GM11168 (cell line): Measurements from ENCODE around the gene PTCHD4.
"Not testable (repeated sequence)": the region's sequence is repeated elsewhere in the genome, so short reads cannot be mapped to it uniquely, and the experiment has no call there.

Experiments
- in situ Hi-C: fragments of 300-500 bp; cut with MboI; formaldehyde crosslinking; loops from one replicate; pipeline ENCODE4 v1.12.0; 2022; ENCODE audit warnings: low sequenced_read_pairs; ENCODE audit not compliant: unreplicated experiment

The PTCHD4 gene

DNA sequence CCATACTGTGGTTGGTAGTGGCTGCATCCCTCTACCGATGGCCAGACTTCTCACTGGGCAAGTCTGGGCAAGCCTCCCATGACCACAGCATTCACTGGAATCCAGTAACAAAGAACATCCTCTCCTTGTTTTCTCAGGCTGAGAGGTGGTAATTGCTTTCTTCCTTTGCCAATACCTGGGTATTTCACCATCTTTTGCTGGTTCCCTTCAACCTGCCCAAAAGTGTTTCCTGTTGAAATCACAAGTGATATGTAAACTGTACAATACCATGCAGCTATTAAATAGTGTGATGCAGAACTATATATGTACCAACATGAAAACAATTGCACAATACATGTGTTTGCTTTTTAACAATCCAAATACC, at the start of gene PTCHD4:
Gene PTCHD4 (minus strand): TSS at position 55 of the 364 bp plus-strand sequence. CDS start 42,240 bp downstream, outside the sequence.
- in situ Hi-C loops = no loop called here

DNA sequence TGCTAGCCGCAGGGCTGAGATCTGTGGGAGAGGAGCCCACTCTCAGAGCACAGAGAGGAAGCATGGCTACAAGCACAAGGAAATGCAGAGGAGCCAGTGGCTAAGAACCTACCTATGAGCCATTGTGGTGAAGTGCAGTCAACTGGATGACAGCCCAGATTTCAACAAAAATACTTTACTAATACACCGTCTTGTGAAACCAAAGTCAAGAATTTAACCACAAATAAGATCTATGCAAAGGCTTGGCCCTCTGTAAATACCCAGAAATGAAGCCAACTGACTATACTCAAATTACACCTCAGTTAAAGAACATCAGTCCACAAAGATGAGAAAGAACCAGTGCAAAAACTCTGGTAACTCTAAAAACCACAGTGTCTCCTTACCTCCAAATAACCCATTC, 40.1 kb upstream of the PTCHD4 start:
- in situ Hi-C loops = no loop called here

DNA sequence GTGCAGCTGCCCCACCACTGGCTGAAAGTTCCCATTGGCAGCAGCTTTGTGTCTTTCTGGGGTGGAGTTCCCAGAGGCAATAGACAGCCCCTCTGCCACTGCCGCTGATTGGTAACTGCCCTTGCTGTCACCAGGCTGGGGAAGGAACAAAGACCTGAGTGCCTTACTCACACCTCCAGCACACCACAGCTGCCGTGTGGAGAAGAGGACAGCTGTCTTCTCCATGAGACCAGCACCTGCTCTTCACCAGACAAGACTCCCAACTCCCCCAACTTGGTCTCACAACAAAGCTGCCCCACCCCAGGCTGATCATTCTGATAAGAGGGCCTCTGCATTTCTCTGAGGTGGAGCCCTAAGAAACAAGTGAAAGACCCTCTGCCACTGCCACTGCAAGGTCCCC, 39.7 kb upstream of the PTCHD4 start:
- in situ Hi-C loops = no loop called here

DNA sequence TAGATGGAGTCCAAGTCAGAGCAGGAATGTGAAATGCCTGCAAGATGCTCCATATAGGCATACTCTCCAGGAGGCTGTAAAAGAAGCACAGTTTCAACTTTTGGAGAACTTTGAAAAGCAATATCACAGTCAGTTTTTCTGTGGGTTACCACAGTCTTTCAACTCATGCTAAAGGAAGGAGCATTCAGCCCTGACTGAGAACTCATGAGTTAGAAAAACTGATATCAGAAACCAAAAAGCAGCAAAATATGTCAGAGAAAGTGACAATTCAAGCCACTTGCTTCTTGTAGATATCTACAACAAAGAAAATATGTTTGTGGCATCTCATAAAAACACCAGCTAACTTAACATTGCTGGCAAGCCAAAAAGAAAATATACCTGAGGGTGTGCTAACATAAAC, 36.1 kb upstream of the PTCHD4 start:
- in situ Hi-C loops = no loop called here

DNA sequence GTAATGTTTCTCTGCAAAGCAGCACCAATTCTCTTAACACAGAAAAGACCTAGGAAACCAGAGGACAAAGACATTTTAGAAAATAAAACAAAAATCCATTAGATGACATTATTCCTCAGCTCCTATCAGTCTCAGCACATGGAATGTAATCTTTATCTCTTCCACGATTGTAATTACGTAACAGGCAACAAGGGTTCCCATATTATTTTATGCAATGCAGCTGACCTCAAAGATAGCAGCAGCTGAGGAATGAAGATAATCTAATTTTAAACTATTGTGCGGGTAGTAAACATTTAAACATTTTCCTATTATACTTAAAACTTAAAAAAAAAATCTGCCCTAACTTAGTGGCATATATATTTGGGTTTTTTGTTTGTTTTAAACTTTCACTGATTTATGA, 33.0 kb upstream of the PTCHD4 start:
- in situ Hi-C loops = no loop called here

DNA sequence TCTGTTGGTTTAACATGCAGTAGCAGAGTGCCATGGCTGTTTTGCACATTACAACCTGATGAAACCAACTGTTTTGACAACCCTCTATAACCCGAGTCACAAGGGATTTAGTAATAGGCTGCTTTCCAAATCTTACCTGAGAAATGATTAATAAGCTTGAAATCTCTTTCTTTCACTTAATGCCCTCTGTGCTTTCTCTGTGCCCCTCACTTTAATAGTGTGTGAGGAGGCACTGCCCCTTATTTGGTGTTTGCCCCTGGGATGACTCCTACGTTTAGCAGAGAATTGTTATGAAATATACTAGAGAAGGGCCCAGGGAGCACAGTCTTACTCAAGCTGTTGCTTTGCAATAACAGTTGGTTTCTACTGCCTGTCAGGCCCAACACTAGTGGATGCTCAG, 31.0 kb upstream of the PTCHD4 start:
- in situ Hi-C loops = no loop called here

DNA sequence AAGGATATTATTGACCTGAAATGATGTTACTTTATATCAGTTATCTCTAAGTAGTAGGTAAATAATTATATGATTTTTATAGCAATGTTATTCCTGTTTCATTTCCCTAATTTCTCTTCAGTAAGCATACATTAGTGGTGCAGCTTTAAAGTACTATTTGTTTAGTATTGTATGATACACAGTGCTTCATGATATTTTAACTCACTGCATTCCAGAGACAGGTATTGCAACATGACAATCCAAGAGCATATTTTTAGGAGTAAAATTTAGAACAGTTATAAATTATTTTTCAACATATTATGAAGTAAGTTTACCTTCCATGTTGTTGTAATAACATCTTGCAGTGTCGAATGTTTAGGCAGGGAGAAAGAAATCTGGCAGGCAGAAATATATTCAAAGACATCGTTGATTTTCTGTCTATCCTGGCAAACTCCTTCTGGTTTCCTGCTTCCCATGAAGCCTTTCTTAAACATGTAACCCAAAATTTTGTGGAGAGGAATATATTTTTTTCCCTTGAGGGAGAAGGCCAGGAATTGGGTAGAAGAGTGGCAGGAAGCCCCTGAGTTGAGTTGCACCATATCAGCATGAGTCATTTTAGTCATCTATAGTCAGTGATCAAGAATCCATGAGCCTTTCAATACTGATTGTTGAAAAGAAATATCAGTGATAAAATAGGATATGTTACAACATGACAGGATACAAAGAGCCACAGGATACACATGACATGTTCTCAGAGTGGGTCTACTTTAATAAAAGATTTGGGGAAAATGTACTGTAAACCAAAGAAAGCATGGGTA, 29.0 kb upstream of the PTCHD4 start:
- in situ Hi-C loops = no loop called here

DNA sequence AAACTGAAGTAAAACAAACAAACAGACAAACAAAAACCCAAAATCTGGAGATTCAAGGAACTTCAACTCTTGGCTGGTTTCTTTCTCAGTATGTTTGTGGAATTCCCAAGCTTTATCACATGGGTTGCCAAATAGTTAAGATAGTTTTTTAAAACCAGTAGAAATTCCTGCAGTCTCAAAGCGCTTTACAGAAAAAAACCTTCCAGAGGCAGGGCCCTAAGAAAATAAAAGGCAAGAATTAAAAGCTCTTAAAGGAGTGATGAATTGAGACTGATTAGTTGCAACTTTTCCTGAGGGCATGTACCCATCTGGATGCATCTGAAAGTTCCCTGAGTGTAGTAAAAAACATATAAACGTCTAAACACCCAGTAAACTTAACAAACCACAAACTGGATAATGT, 25.9 kb upstream of the PTCHD4 start:
- in situ Hi-C loops = no loop called here

DNA sequence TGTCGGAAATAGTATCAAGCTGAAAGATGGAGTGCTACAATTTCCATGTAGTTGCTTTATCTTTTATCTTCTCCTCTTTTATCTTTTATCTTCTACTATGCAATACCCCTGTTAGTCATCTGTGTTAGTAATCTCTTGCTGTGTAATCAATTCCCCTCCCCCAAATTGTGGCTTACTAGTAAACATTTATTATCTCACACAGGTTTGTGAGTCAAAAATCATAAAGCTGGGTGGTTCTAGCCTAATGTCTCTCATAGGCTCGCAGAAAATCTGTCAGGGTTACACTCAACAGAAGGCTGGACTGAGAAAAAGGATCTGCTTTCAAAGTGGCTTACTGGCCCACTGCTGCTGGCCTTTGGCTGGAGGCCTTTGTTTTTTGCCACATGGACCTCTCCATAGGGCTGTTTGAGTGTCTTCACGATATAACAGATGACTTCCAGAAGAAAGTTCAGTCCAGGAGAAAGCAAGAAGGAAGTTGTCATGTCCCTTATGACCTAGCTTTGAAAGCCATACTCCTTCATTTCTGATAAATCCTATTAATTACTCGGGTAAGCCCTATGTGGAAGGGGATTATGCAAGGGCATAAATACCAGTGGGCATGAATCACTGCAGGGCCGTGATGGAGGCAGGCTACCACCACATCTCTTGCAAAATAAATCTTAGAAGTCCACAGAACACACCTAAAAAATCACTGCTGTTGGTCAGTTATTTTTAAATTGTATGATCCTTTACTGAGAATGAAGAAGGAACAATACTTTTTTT, 24.5 kb upstream of the PTCHD4 start:
- in situ Hi-C loops = no loop called here

DNA sequence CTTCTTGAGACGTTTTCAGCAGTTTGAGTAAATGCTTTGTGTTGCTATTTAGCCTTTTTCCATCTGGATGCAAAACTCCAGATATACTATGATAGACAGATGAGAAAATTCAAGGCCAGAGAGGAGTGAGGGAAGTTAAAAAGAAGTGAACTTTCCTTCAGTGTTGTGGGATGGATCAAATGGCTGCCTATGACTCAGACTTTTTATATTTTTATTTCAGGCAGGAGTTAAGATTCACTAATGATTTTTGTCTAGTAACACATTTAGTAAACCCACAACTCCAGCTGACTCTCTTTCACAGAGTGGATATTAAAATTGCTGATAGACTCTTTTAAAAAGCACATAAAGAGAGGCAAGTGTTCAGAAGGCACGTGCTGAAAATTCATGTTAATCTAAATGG, 23.2 kb upstream of the PTCHD4 start:
- in situ Hi-C loops = no loop called here

DNA sequence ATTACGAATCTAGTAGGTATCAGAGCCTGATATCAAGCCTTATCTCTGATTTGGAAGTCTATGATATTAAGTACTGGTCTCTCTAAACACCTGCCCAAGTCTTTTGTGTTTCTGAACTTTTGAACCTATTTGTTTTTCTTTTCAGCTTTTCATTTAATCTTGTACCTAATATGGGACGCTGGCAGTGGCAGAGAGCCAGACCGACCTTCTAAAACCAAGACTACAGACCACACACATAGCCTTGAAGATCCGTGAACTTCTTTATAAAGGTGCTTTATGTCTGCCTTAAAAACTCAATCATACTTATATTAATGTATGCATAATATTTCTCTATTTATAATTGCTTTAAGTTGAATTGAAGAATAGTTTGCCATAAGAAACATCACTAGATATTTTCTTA, 12.6 kb upstream of the PTCHD4 start:
- in situ Hi-C loops = no loop called here

DNA sequence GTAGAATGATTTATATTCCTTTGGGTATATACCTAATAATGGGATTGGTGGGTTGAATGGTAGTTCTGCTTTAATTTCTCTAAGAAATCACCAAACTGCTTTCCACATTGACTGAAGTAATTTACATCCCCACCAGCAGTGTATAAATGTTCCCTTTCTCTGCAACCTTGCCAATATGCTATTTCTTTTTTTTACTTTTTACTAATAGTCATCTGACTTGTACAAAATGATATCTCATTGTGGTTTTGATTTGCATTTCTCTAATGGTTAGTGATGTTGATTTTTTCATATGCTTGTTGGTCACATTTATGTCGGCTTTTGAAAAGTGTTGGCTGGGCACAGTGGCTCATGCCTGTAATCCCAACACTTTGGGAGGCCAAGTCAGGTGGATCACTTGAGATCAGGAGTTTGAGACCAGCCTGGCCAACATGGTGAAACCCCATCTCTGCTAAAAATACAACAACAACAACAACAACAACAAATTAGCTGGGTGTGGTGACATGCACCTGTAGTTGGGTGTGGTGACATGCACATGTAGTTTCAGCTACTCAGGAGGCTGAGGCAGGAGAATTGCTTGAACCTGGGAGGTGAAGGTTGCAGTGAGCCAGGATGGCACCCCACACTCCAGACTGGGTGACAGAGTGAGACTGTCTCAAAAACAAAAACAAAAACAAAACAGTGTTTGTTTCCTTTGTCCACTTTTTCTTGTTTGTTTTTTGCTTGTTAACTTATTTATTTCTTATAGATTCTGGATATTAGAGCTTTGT, 11.2 kb upstream of the PTCHD4 start:
- in situ Hi-C loops = not testable (repeated sequence)

DNA sequence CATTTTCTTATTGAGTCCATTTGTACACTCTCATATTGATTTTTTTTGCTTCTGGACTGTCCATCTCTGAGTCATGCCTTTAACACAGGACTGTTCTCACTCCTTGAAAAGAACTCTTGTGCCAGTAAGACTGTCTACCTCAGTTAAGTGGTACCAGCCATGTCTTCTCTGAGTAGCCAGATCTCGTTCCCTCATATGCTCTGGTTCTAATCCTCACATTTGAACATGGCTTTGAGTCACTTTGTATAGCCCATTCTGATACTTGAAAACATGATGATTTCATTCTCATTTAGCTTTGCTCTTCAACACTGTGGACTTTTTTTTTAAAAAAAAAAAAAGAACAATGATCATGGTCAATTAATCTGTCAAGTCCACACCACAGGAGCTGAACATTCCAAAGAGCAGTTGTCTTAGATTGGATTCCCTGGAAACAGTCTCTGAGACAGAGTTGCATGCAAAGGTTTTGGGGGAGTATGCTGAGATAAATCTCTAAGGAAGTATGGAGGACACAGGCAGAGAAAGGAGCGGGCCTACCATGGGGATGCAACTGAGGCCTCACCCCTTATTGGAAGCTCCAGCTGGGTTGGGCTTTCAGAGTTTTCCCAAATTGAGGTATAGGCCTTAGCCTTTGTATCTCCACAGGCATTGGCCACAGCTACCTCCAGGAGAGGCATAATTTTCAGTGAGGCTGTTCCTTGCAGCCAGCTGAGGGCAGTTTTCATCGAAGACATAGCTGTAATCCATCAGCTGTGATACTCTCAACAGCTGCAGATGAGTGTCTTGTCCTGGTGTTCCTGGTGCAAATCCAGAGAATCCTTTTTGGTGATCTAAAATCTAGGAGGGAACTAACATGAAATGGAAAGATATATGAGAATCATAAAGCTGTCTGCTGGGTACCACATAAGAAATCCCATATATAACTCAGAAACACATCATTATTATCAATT, 6.0 kb upstream of the PTCHD4 start:
- in situ Hi-C loops = no loop called here

DNA sequence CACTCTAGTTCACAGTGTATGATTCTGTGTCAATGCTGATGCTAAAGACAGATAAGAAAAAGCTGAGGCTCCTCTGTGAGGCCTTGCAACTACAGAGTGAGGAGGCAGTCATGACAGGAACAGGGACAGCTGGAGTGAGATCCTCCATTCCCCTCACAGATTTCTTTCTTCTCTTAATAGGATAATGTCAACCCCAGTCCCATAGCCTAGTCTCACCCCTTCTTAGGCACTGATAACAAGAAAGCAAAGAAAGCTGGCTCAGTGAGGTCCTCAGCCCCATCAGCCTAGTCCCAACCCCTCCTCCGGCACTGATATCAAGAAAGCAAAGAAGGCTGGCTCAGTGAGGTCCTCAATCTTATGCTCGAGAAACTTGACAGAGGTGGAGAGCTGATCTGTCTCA, 2.1 kb upstream of the PTCHD4 start:
- in situ Hi-C loops = no loop called here

DNA sequence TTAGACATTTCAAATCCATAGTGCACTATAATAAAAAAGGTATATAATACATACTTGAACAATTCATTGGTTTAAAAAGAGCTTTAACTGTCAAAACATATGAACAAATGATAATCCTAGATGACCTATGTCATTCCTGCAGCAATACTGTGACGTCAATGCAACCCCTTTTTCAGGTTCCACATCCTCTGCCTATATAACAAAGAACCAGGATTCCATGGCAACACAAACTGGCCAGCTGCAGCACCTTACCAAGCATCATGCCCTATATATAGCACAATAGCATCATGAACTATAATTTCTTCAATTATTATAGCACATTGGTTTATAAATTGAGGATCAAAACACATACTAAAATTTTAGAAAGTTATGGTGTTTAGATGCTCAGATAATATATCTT, 578 bp upstream of the PTCHD4 start:
- in situ Hi-C loops = no loop called here

DNA sequence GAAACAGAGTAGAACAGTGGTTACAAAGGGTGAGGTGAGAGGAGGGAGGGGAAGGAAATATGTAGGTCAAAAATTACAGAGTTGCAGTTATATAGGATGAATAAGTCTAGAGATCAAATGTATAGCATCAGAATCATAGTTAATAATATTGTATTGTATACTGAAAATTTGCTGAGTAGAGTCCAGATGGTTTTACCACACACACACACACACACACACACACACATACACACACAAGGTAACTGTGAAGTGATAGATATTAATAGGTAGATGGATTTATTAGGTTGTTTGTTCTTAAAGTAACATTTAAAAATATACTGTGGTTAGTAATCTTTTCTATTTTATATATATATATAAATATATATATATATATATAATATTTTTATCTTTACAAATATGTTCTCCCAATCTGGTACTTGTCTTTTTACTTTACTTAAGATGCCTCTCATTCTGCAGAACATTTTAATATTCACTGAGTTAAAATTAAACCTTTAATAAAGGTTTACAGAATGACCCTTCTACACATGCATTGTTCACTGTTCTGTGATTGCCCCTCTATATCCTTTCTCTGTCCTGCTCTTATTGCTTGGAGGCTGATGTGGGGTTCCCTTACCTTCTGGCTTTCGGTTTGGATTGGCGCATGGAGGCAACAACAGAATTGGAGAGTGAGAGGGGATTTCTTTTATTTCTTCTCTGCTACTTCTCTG, 408 bp downstream of the PTCHD4 start:
- in situ Hi-C loops = no loop called here

DNA sequence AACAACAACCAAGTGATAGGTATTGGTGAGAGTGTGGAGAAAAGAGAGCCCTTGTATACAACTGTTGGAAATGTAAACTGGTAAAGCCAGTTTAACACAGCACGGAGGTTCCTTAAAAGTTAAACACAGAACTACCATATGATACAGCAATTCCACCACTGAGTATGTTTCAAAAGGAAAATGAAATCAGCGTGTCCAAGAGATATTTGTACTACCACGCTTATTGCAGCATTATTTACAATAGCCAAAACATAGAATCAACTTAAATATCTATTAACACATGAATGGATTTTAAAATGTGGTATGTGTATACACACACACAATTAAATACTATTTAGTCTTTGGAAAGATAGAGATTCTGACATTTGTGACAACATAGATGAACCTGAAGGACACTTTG, 1.1 kb downstream of the PTCHD4 start:
- in situ Hi-C loops = no loop called here

DNA sequence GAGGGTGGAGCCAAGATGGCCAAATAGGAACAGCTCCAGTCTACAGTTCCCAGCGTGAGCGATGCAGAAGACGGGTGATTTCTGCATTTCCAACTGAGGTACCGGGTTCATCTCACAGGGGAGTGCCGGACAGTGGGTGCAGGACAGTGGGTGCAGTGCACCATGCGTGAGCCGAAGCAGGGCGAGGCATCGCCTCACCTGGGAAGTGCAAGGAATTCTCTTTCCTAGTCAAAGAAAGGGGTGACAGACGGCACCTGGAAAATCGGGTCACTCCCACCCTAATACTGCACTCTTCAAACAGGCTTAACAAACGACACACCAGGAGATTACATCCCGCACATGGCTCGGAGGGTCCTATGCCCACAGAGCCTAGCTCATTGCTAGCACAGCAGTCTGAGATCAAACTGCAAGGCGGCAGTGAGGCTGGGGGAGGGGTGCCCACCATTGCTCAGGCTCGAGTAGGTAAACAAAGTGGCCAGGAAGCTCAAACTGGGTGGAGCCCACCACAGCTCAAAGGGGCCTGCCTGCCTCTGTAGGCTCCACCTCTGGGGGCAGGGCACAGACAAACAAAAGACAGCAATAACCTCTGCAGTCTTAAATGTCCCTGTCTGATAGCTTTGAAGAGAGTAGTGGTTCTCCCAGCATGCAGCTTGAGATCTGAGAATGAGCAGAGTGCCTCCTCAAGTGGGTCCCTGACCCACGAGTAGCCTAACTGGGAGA, 8.4 kb downstream of the PTCHD4 start:
- in situ Hi-C loops = not testable (repeated sequence)

DNA sequence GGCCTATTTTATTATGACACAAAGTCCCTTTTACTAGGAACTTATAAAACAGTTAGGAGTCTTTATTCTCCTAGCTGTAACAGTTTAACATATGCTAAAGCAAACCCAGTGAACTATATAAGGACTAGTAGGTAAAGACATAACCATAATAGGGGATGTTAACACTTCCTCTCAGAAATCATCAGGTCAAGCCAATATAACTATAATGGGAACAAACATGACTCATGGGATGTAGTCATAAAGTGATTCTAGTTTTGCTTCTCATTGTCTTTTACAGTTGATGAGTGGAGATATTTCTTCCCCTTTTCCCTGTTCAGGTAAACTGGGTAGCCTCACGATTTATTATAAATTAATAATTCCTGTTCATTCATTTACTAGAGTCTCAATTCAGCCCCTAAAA, 9.7 kb downstream of the PTCHD4 start:
- in situ Hi-C loops = no loop called here
